ENCODE results near the gene MYRF.

DNA sequence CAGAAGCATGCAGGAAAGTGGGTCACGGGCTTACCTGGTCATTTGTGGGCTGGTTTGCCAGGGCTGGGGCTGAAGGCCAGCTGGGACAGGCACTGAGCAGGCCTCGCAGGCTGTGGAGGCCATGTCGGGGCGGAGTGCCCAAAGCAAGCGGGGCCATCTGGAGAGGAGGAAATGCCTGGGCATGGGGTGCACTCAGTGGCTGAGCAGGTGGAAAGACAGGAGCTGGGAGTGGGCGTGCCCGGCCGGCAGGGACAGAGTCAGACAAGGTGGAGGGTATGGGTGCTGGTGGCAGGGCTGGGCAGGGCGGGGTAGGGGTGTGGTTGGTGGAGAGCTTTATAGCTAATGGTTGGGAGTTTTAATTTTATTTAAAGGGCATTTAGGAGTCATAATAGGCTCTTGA lies 44.9 kb upstream of the MYRF start:
- TF ChIP-seq, protein P1, sequence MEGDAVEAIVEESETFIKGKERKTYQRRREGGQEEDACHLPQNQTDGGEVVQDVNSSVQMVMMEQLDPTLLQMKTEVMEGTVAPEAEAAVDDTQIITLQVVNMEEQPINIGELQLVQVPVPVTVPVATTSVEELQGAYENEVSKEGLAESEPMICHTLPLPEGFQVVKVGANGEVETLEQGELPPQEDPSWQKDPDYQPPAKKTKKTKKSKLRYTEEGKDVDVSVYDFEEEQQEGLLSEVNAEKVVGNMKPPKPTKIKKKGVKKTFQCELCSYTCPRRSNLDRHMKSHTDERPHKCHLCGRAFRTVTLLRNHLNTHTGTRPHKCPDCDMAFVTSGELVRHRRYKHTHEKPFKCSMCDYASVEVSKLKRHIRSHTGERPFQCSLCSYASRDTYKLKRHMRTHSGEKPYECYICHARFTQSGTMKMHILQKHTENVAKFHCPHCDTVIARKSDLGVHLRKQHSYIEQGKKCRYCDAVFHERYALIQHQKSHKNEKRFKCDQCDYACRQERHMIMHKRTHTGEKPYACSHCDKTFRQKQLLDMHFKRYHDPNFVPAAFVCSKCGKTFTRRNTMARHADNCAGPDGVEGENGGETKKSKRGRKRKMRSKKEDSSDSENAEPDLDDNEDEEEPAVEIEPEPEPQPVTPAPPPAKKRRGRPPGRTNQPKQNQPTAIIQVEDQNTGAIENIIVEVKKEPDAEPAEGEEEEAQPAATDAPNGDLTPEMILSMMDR (IDR thresholded peaks at IDR 0.05), result no peak
- TF ChIP-seq POLR2A (IDR thresholded peaks at IDR 0.05), result no peak
